Measurements from ENCODE around the gene ATXN1.
A peak's percentile ranks its signal among the peaks of the same experiment; 100 is the strongest.

Gene ATXN1

GRCh38 chr6:16352258-16352635 is 409.0 kb downstream of the ATXN1 start:
- Histone ChIP-seq H4K91ac (ENCODE audit: low read length) (no peak overlapping the region), H3K23ac (ENCODE audit: low read length in 2 of 2) (no peak overlapping the region), H3K36me3 (ENCODE audit: control insufficient read depth in 1 of 2, insufficient read depth in 2 of 2, low read depth in 1 of 2, low read length in 2 of 2) (no peaks in the 10 kb centered on the region), H3K9ac (ENCODE audit: low read length) (peak overlapping the region; percentile 87), H3K18ac (ENCODE audit: low read depth in 1 of 2, low read length in 2 of 2) (peak overlapping the region in 1 of 2 experiments; percentile 63), H3K9me3 (ENCODE audit: control insufficient read depth, low read length) (no peaks in the 10 kb centered on the region), H2BK5ac (ENCODE audit: low read depth, low read length, poor library complexity, severe bottlenecking) (no peak overlapping the region), H3K27ac (ENCODE audit: low read length, poor library complexity, severe bottlenecking) (no peak overlapping the region), H3K4me2 (ENCODE audit: low read length, poor library complexity, severe bottlenecking) (no peak overlapping the region), H2AFZ (ENCODE audit: low read depth, low read length) (no peak overlapping the region), H2BK12ac (ENCODE audit: low read length in 2 of 2) (peak overlapping the region in 1 of 2 experiments; percentile 70), H3K79me1 (replicated peaks; ENCODE audit: low read length, poor library complexity, severe bottlenecking) (peaks cover 7% of the 10 kb centered on the region), H2AK5ac (ENCODE audit: low read length, severe bottlenecking) (peak overlapping the region; percentile 50), H3K27me3 (ENCODE audit: control insufficient read depth in 1 of 2, insufficient read depth in 1 of 2, low read length in 2 of 2) (no peaks in the 10 kb centered on the region), H4K8ac (ENCODE audit: low read length) (no peak overlapping the region), H2BK120ac (ENCODE audit: low read depth, low read length) (no peak overlapping the region), H3K4me1 (ENCODE audit: control insufficient read depth, insufficient read depth, low read depth, low read length) (peaks cover 6% of the 10 kb centered on the region), H3K4me3 (ENCODE audit: insufficient read depth in 1 of 2, low read depth in 1 of 2, low read length in 2 of 2) (peak overlapping the region in 1 of 2 experiments; percentile 57), H2BK15ac (ENCODE audit: low read depth, poor library complexity, severe bottlenecking) (no peak overlapping the region), H3K4ac (ENCODE audit: low read depth in 1 of 2, low read length in 2 of 2) (no peak overlapping the region), H3K14ac (ENCODE audit: low read length in 2 of 2) (no peak overlapping the region)
- DNase-seq, result peak; percentile 86
- WGBS, result 14% methylated on average over 5 of the region's 5 CpGs

- Histone ChIP-seq H3K9me3 (ENCODE audit: control insufficient read depth, low read length) (no peaks in the 10 kb centered on the region), H3K14ac (ENCODE audit: low read length in 2 of 2) (no peak overlapping the region), H3K18ac (ENCODE audit: low read depth in 1 of 2, low read length in 2 of 2) (no peak overlapping the region), H4K91ac (ENCODE audit: low read length) (no peak overlapping the region), H3K4ac (ENCODE audit: low read depth in 1 of 2, low read length in 2 of 2) (no peak overlapping the region), H3K4me2 (ENCODE audit: low read length, poor library complexity, severe bottlenecking) (no peak overlapping the region), H3K27ac (ENCODE audit: low read length, poor library complexity, severe bottlenecking) (no peak overlapping the region), H3K23ac (ENCODE audit: low read length in 2 of 2) (no peak overlapping the region), H2BK12ac (ENCODE audit: low read length in 2 of 2) (no peak overlapping the region), H2AK5ac (ENCODE audit: low read length, severe bottlenecking) (no peak overlapping the region), H3K9ac (ENCODE audit: low read length) (no peak overlapping the region), H4K8ac (ENCODE audit: low read length) (no peak overlapping the region), H3K79me1 (replicated peaks; ENCODE audit: low read length, poor library complexity, severe bottlenecking) (peaks cover 12% of the 10 kb centered on the region), H3K4me1 (ENCODE audit: control insufficient read depth, insufficient read depth, low read depth, low read length) (peaks cover 14% of the 10 kb centered on the region), H3K27me3 (ENCODE audit: control insufficient read depth in 1 of 2, insufficient read depth in 1 of 2, low read length in 2 of 2) (no peaks in the 10 kb centered on the region), H3K4me3 (ENCODE audit: insufficient read depth in 1 of 2, low read depth in 1 of 2, low read length in 2 of 2) (no peak overlapping the region), H2AFZ (ENCODE audit: low read depth, low read length) (no peak overlapping the region), H2BK120ac (ENCODE audit: low read depth, low read length) (no peak overlapping the region), H2BK5ac (ENCODE audit: low read depth, low read length, poor library complexity, severe bottlenecking) (no peak overlapping the region), H2BK15ac (ENCODE audit: low read depth, poor library complexity, severe bottlenecking) (no peak overlapping the region), H3K36me3 (ENCODE audit: control insufficient read depth in 1 of 2, insufficient read depth in 2 of 2, low read depth in 1 of 2, low read length in 2 of 2) (peaks cover 0 to 6% of the 10 kb centered on the region in 2 experiments)
- DNase-seq, result no peak
- 100% methylated on average over 1 of the region's 2 CpGs for WGBS
These were observed 411.7 kb downstream of the ATXN1 start for GRCh38 chr6:16349544-16349943.

GRCh38 chr6:16346831-16347230 is 414.4 kb downstream of the ATXN1 start:
- peak overlapping the region in 1 of 2 experiments; percentile 23 for H3K4me3 ChIP-seq (ENCODE audit: insufficient read depth in 1 of 2, low read depth in 1 of 2, low read length in 2 of 2)

GRCh38 chr6:16345449-16346330 is 415.6 kb downstream of the ATXN1 start:
- Histone ChIP-seq H2BK5ac (ENCODE audit: low read depth, low read length, poor library complexity, severe bottlenecking) (no peak overlapping the region), H3K79me1 (replicated peaks; ENCODE audit: low read length, poor library complexity, severe bottlenecking) (peaks cover 13% of the 10 kb centered on the region), H2AK5ac (ENCODE audit: low read length, severe bottlenecking) (peak overlapping the region; percentile 68), H3K27ac (ENCODE audit: low read length, poor library complexity, severe bottlenecking) (peak overlapping the region; percentile 75), H3K4ac (ENCODE audit: low read depth in 1 of 2, low read length in 2 of 2) (peak overlapping the region in 1 of 2 experiments; percentile 32), H3K9me3 (ENCODE audit: control insufficient read depth, low read length) (no peaks in the 10 kb centered on the region), H3K27me3 (ENCODE audit: control insufficient read depth in 1 of 2, insufficient read depth in 1 of 2, low read length in 2 of 2) (no peaks in the 10 kb centered on the region), H3K9ac (ENCODE audit: low read length) (peak overlapping the region; percentile 73), H3K14ac (ENCODE audit: low read length in 2 of 2) (no peak overlapping the region), H3K18ac (ENCODE audit: low read depth in 1 of 2, low read length in 2 of 2) (peak overlapping the region; percentile 54 to 71), H2BK12ac (ENCODE audit: low read length in 2 of 2) (peak overlapping the region in 1 of 2 experiments; percentile 87), H2BK120ac (ENCODE audit: low read depth, low read length) (peak overlapping the region; percentile 21), H3K36me3 (ENCODE audit: control insufficient read depth in 1 of 2, insufficient read depth in 2 of 2, low read depth in 1 of 2, low read length in 2 of 2) (peaks cover 0 to 6% of the 10 kb centered on the region in 2 experiments), H4K91ac (ENCODE audit: low read length) (peak overlapping the region; percentile 57), H3K4me1 (ENCODE audit: control insufficient read depth, insufficient read depth, low read depth, low read length) (peaks cover 15% of the 10 kb centered on the region), H3K23ac (ENCODE audit: low read length in 2 of 2) (no peak overlapping the region), H2AFZ (ENCODE audit: low read depth, low read length) (no peak overlapping the region), H3K4me2 (ENCODE audit: low read length, poor library complexity, severe bottlenecking) (no peak overlapping the region), H3K4me3 (ENCODE audit: insufficient read depth in 1 of 2, low read depth in 1 of 2, low read length in 2 of 2) (peak overlapping the region in 1 of 2 experiments; percentile 35), H2BK15ac (ENCODE audit: low read depth, poor library complexity, severe bottlenecking) (peak overlapping the region; percentile 15), H4K8ac (ENCODE audit: low read length) (peak overlapping the region; percentile 12)
- peak; percentile 88 for DNase-seq
- 47% methylated on average over 14 of the region's 16 CpGs for WGBS

More at GRCh38 chr6:16346831-16347230, 414.4 kb downstream of the ATXN1 start:
- Histone ChIP-seq H3K9ac (ENCODE audit: low read length) (no peak overlapping the region), H3K9me3 (ENCODE audit: control insufficient read depth, low read length) (no peaks in the 10 kb centered on the region), H3K18ac (ENCODE audit: low read depth in 1 of 2, low read length in 2 of 2) (peak overlapping the region in 1 of 2 experiments; percentile 78), H3K36me3 (ENCODE audit: control insufficient read depth in 1 of 2, insufficient read depth in 2 of 2, low read depth in 1 of 2, low read length in 2 of 2) (peaks cover 0 to 6% of the 10 kb centered on the region in 2 experiments), H2BK15ac (ENCODE audit: low read depth, poor library complexity, severe bottlenecking) (peak overlapping the region; percentile 13), H3K23ac (ENCODE audit: low read length in 2 of 2) (no peak overlapping the region), H2AFZ (ENCODE audit: low read depth, low read length) (no peak overlapping the region), H3K79me1 (replicated peaks; ENCODE audit: low read length, poor library complexity, severe bottlenecking) (peaks cover 10% of the 10 kb centered on the region), H4K8ac (ENCODE audit: low read length) (no peak overlapping the region), H3K27me3 (ENCODE audit: control insufficient read depth in 1 of 2, insufficient read depth in 1 of 2, low read length in 2 of 2) (no peaks in the 10 kb centered on the region), H3K4me1 (ENCODE audit: control insufficient read depth, insufficient read depth, low read depth, low read length) (peaks cover 15% of the 10 kb centered on the region), H3K4ac (ENCODE audit: low read depth in 1 of 2, low read length in 2 of 2) (peak overlapping the region; percentile 66 to 87), H3K27ac (ENCODE audit: low read length, poor library complexity, severe bottlenecking) (no peak overlapping the region), H2BK5ac (ENCODE audit: low read depth, low read length, poor library complexity, severe bottlenecking) (no peak overlapping the region), H3K4me2 (ENCODE audit: low read length, poor library complexity, severe bottlenecking) (no peak overlapping the region), H2BK120ac (ENCODE audit: low read depth, low read length) (peak overlapping the region; percentile 24), H2AK5ac (ENCODE audit: low read length, severe bottlenecking) (no peak overlapping the region), H3K14ac (ENCODE audit: low read length in 2 of 2) (peak overlapping the region in 1 of 2 experiments; percentile 83), H2BK12ac (ENCODE audit: low read length in 2 of 2) (peak overlapping the region; percentile 49 to 51), H4K91ac (ENCODE audit: low read length) (peak overlapping the region; percentile 86)
- 97% methylated on average over 32 of the region's 32 CpGs for WGBS
- DNase-seq, result no peak
